ENCODE measurements around the gene AMER2.

The AMER2 gene, protein sequence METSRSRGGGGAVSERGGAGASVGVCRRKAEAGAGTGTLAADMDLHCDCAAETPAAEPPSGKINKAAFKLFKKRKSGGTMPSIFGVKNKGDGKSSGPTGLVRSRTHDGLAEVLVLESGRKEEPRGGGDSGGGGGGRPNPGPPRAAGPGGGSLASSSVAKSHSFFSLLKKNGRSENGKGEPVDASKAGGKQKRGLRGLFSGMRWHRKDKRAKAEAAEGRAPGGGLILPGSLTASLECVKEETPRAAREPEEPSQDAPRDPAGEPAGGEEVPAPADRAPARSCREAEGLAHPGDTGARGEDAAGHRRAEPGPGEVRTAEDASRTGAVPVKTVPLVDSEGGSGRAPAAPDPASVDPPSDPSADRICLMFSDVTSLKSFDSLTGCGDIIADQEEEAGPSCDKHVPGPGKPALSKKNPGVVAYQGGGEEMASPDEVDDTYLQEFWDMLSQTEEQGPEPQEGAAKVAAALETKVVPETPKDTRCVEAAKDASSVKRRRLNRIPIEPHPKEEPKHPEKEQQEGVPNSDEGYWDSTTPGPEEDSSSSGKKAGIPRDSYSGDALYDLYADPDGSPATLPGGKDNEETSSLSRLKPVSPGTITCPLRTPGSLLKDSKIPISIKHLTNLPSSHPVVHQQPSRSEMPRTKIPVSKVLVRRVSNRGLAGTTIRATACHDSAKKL

DNA sequence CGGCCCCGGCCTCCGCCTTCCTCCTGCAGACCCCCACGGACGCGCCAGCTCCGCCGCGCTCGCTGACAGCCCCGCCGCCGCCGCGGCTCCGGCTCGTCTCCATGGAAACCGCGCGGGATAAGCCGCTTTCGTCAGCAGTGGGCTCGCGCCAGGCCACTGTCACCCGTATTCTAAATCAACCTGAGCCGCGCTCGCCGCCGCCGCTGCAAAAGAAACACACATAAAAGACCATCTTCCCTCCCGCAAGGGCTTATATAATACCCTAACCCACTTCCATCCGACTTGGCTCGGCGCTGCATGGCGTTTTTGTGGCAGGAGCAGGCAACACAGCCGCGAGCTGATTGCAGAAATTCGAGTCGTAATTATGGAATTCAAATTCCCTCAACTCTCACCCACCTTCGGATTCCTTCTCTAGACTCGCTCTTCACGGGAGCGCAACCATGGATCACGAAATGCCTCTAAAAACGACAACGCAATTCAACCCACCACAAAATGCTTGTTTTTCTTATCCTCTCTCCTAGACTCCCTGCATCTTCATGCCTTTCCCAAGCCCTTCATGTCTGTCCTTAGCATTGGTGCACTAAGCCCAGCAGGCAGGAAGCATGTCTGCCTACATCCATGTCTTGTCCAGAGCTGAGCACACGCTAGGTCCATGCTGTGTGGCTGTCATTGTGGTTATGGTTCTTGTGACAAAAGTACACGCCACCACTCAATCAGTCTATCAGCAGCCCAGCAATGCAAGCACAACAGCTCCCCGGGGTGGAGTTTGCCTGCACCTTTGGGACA is at the start of gene AMER2:
TSS of gene AMER2 (minus strand) at position 772 of the 786 bp plus-strand sequence. CDS start at position 103, 669 bp downstream.
- TF ChIP-seq, protein P1, sequence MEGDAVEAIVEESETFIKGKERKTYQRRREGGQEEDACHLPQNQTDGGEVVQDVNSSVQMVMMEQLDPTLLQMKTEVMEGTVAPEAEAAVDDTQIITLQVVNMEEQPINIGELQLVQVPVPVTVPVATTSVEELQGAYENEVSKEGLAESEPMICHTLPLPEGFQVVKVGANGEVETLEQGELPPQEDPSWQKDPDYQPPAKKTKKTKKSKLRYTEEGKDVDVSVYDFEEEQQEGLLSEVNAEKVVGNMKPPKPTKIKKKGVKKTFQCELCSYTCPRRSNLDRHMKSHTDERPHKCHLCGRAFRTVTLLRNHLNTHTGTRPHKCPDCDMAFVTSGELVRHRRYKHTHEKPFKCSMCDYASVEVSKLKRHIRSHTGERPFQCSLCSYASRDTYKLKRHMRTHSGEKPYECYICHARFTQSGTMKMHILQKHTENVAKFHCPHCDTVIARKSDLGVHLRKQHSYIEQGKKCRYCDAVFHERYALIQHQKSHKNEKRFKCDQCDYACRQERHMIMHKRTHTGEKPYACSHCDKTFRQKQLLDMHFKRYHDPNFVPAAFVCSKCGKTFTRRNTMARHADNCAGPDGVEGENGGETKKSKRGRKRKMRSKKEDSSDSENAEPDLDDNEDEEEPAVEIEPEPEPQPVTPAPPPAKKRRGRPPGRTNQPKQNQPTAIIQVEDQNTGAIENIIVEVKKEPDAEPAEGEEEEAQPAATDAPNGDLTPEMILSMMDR (IDR thresholded peaks at IDR 0.05; ENCODE audit: extremely low read depth, missing control alignments), result no peak
- peak; percentile 59 for DNase-seq (ENCODE audit: low spot score)

DNA sequence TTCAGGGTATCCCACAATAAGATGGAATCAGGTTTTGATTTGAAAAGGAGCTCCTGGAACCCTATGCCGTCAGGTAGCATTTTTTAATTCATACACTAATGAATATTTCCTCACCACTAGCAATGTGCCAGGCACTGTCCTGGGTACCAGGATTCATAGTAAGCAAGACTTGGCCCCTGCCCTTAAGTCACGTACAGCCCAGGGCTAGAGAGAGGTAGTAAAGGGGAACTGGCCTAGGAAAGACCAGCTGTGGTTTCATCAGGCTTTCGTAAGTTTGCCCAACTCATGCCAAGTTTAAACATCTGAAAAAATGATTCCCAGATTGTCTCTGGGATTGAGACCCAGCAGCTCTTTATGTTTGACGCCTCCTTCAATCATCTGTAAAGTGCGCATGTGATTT is 45.9 kb upstream of the AMER2 start:
- TF ChIP-seq, protein P1 (IDR thresholded peaks at IDR 0.05; ENCODE audit: extremely low read depth, missing control alignments), result no peak
- no peak for DNase-seq (ENCODE audit: low spot score)

DNA sequence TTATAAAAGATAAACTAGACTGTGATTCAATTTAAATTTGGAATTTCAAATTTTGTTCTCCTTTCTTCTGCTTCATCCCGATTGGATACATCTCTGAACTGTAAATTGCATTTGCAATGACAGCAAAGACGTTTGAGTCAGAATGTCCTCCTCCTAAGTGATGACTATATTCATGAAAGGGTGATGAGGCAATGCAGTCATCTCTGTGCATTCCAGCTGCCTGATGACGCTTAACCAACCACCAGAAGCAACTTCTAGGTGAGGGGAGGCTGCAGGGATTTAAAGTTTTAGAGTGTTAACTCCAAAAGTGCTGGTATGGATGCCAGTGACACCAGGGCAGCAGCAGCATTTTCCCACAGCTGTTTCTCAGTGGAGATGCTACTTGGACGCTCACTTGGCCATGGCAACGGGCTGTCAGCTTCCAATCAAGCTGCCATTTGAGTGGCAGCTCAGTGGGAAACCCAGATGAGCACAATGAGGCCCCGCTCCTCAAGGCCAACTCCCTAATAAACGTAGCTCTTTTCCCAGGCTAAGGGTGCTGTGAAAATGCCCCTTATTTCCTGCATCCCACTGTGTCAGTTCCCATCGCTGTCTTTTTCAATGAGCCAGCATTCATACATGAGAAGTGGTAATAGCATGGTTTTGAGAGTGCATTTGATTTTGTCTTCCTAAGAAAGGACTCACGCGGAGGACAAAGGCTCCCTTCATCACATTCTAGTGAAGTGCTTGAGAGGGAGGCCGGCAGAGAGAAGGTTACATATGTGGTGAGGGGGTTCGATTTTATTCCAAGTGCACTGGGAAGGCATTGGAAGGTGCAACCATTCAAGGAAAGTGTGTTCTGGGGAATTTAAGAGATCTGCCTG is 45.2 kb upstream of the AMER2 start:
- no peak for DNase-seq (ENCODE audit: low spot score)
- TF ChIP-seq, protein P1 (IDR thresholded peaks at IDR 0.05; ENCODE audit: extremely low read depth, missing control alignments), result no peak

DNA sequence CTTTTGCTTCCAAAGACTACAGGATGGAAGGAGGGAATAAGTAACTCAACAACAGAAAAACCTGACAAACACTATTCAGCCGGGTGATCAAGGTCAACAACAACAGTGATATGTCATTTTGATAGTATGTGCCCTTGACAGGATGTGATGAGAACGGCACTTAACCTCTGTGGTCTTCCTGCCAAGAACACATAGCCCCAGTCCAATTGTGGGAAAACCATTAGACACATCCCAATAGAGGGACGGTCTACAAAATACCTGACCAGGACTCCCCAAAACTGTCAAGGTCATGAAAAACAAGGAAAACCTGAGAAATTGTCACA is 43.1 kb upstream of the AMER2 start:
- TF ChIP-seq, protein P1 (IDR thresholded peaks at IDR 0.05; ENCODE audit: extremely low read depth, missing control alignments), result no peak
- DNase-seq (ENCODE audit: low spot score), result no peak

DNA sequence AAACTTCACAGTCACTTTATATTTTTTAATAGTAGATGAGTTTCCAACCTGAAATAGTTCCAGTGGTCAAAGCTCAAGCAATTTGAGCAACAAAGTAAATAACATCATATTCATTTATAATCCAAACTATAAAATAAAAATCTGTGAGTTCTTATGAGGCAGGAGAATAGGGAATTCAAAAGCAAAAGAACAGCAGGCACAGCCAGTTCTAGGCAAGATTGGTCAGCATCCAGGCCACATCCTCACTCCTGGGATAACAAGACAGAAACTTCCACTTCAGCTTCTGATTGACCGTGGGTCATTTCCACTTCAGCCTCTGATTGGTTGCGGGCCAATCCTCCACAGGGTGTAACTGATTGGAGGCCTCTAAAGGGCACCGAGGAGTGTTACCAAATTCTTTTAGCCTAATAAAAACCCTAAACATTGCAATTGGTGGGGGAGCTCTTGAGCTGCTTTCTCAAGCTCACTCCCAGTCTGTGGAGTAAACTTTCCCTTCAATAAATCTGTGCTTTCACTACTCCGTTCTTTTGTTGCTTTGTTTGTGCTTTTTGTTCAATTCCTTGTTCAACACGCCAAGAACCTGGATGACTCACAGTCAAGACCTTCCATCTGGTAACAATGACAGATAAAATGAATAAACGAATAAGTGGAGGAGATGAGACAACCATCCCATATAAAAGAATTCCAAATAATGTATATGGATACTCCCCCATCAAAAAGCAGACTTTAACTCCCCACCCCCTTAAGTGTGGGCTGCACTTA is 42.6 kb upstream of the AMER2 start:
- TF ChIP-seq, protein P1 (IDR thresholded peaks at IDR 0.05; ENCODE audit: extremely low read depth, missing control alignments), result no peak
- DNase-seq (ENCODE audit: low spot score), result no peak

DNA sequence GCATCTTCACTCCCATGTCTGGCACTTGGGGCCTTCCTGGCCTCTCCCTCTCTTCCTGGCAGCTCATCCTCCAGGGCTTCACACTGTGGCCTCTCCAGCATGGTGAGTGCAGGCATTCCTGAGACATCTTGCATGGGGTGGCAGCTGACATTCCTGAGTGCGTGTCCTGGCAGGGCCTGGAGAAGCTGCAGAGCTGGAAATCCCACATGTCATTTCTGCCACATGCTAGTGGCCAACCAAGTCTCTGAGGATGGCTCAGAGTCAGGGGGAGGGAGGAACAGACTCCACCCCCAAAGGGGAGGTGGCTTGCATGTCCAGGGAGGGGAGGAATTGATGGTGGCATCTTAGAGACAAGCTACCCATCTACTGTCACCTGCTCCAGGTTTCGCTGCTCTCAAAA is 41.6 kb upstream of the AMER2 start:
- TF ChIP-seq, protein P1 (IDR thresholded peaks at IDR 0.05; ENCODE audit: extremely low read depth, missing control alignments), result no peak
- DNase-seq (ENCODE audit: low spot score), result no peak
